ENCODE data around the gene TSACC. TPM values are rescaled to one million over a fixed set of nuclear protein-coding genes. Genes with fewer than 3 reads are reported as not detected.

The TSACC gene
- total and polyA plus RNA-seq, 9 of the 15 experiments (the other 6 are each of a cell fraction or from before 2014, with no cell fraction given): 0.45 to 7.4 (median 2.6) TPM

- TF ChIP-seq RBM15 (IDR thresholded peaks at IDR 0.05; ENCODE audit: insufficient read depth, low read length): no peak
- no peak for TF ChIP-seq CHCHD3 (CRISPR knock-in tag; IDR thresholded peaks at IDR 0.05)
- TF ChIP-seq, protein P1, sequence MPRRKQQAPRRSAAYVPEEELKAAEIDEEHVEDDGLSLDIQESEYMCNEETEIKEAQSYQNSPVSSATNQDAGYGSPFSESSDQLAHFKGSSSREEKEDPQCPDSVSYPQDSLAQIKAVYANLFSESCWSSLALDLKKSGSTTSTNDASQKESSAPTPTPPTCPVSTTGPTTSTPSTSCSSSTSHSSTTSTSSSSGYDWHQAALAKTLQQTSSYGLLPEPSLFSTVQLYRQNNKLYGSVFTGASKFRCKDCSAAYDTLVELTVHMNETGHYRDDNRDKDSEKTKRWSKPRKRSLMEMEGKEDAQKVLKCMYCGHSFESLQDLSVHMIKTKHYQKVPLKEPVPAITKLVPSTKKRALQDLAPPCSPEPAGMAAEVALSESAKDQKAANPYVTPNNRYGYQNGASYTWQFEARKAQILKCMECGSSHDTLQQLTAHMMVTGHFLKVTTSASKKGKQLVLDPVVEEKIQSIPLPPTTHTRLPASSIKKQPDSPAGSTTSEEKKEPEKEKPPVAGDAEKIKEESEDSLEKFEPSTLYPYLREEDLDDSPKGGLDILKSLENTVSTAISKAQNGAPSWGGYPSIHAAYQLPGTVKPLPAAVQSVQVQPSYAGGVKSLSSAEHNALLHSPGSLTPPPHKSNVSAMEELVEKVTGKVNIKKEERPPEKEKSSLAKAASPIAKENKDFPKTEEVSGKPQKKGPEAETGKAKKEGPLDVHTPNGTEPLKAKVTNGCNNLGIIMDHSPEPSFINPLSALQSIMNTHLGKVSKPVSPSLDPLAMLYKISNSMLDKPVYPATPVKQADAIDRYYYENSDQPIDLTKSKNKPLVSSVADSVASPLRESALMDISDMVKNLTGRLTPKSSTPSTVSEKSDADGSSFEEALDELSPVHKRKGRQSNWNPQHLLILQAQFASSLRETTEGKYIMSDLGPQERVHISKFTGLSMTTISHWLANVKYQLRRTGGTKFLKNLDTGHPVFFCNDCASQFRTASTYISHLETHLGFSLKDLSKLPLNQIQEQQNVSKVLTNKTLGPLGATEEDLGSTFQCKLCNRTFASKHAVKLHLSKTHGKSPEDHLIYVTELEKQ (CRISPR knock-in tag; IDR thresholded peaks at IDR 0.05): no peak
- no peak for TF ChIP-seq SRSF1 (IDR thresholded peaks at IDR 0.05; ENCODE audit: low read depth, low read length)
- TF ChIP-seq ZNF347 (CRISPR knock-in tag; IDR thresholded peaks at IDR 0.05; ENCODE audit: low read depth): no peak
- no peak for TF ChIP-seq ESRRB (CRISPR knock-in tag; IDR thresholded peaks at IDR 0.05; ENCODE audit: borderline replicate concordance)
- TF ChIP-seq SMAD2 (IDR thresholded peaks at IDR 0.05; ENCODE audit: low read depth, low read length): no peak
- no peak for TF ChIP-seq NCOR1 (IDR thresholded peaks at IDR 0.05)
- no peak for TF ChIP-seq TGIF2 (CRISPR knock-in tag; IDR thresholded peaks at IDR 0.05)
- TF ChIP-seq PTTG1 (tag; IDR thresholded peaks at IDR 0.05; ENCODE audit: low read depth): no peak
- no peak; the same call in 1 of the 2 replicates for TF ChIP-seq RFX1 (IDR thresholded peaks at IDR 0.05)
- TF ChIP-seq, protein P2, sequence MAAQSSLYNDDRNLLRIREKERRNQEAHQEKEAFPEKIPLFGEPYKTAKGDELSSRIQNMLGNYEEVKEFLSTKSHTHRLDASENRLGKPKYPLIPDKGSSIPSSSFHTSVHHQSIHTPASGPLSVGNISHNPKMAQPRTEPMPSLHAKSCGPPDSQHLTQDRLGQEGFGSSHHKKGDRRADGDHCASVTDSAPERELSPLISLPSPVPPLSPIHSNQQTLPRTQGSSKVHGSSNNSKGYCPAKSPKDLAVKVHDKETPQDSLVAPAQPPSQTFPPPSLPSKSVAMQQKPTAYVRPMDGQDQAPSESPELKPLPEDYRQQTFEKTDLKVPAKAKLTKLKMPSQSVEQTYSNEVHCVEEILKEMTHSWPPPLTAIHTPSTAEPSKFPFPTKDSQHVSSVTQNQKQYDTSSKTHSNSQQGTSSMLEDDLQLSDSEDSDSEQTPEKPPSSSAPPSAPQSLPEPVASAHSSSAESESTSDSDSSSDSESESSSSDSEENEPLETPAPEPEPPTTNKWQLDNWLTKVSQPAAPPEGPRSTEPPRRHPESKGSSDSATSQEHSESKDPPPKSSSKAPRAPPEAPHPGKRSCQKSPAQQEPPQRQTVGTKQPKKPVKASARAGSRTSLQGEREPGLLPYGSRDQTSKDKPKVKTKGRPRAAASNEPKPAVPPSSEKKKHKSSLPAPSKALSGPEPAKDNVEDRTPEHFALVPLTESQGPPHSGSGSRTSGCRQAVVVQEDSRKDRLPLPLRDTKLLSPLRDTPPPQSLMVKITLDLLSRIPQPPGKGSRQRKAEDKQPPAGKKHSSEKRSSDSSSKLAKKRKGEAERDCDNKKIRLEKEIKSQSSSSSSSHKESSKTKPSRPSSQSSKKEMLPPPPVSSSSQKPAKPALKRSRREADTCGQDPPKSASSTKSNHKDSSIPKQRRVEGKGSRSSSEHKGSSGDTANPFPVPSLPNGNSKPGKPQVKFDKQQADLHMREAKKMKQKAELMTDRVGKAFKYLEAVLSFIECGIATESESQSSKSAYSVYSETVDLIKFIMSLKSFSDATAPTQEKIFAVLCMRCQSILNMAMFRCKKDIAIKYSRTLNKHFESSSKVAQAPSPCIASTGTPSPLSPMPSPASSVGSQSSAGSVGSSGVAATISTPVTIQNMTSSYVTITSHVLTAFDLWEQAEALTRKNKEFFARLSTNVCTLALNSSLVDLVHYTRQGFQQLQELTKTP (IDR thresholded peaks at IDR 0.05; ENCODE audit: low read depth in 1 of 2, partially characterized antibody in 2 of 2): peak in 1 of 2 experiments; percentile 95
- no peak for TF ChIP-seq ZSCAN29 (IDR thresholded peaks at IDR 0.05)
- no peak for TF ChIP-seq ZNF583 (CRISPR knock-in tag; IDR thresholded peaks at IDR 0.05)
- no peak for TF ChIP-seq MCM3 (IDR thresholded peaks at IDR 0.05)
- TF ChIP-seq CBFA2T2 (conservative IDR thresholded peaks at IDR 0.05): no peak
- no peak for TF ChIP-seq ZNF507 (tag; conservative IDR thresholded peaks at IDR 0.05)
- TF ChIP-seq KLF16 (IDR thresholded peaks at IDR 0.05): no peak
- TF ChIP-seq TCF7L2 (IDR thresholded peaks at IDR 0.05; ENCODE audit: low read depth, low read length): no peak
- TF ChIP-seq PCBP2 (IDR thresholded peaks at IDR 0.05; ENCODE audit: low read depth, low read length, poor library complexity, severe bottlenecking): no peak
- TF ChIP-seq GTF2A2 (tag; IDR thresholded peaks at IDR 0.05): no peak
- no peak for TF ChIP-seq ZNF311 (CRISPR knock-in tag; IDR thresholded peaks at IDR 0.05)
- TF ChIP-seq ZNF165 (CRISPR knock-in tag; IDR thresholded peaks at IDR 0.05; ENCODE audit: borderline replicate concordance): no peak
- no peak for TF ChIP-seq CAMTA2 (CRISPR knock-in tag; conservative IDR thresholded peaks at IDR 0.05)
Measured at GRCh38 chr1:156338180-156338976, at the start of gene TSACC, which contains the start of gene CCT3 (continued).

All from K562 (cell line).